GM12864 (cell line): Measurements from ENCODE around the gene PEX13.
"Not testable (repeated sequence)": the region's sequence is repeated elsewhere in the genome, so short reads cannot be mapped to it uniquely, and the experiment has no call there.

ENCODE experiments used
- DNase-seq: peaks from one replicate; pipeline ENCODE4 v3.0.0-alpha.2; 2011; ENCODE audit warnings: low read depth
- H3K4me3 ChIP-seq: 2 replicates; pipeline ENCODE4 v1.5.1; 2011; ENCODE audit warnings: mild to moderate bottlenecking, low read depth, low read length, control low read depth
- CTCF ChIP-seq: IDR thresholded peaks from 2 replicates; pipeline ENCODE4 v1.5.1; 2011; ENCODE audit warnings: low read depth, mild to moderate bottlenecking, moderate library complexity, low read length, control low read depth, inconsistent platforms; ENCODE audit errors: missing control alignments

PEX13 gene

GRCh38 chr2:60977562-60977895 is 40.0 kb upstream of the PEX13 start:
- DNase-seq = no peak
- no peak overlapping the region for H3K4me3 ChIP-seq
- no peak for TF ChIP-seq CTCF

- TF ChIP-seq CTCF = no peak
- no peak overlapping the region for H3K4me3 ChIP-seq
- DNase-seq = no peak
Measured at GRCh38 chr2:60979231-60979630, 38.3 kb upstream of the PEX13 start.

GRCh38 chr2:60980071-60980815 is 37.3 kb upstream of the PEX13 start:
- TF ChIP-seq CTCF = no peak
- no peak for DNase-seq
- no peak overlapping the region for H3K4me3 ChIP-seq

- not testable (repeated sequence) for H3K4me3 ChIP-seq, DNase-seq
Measured at GRCh38 chr2:60982066-60982465, 35.5 kb upstream of the PEX13 start.

GRCh38 chr2:60984720-60985119 is 32.8 kb upstream of the PEX13 start:
- no peak overlapping the region for H3K4me3 ChIP-seq
- no peak for DNase-seq
- TF ChIP-seq CTCF = no peak

- TF ChIP-seq CTCF = no peak
- no peak overlapping the region for H3K4me3 ChIP-seq
- no peak for DNase-seq
Measured at GRCh38 chr2:60987041-60987440, 30.5 kb upstream of the PEX13 start.

GRCh38 chr2:60987656-60988055 is 29.9 kb upstream of the PEX13 start:
- DNase-seq, H3K4me3 ChIP-seq: not testable (repeated sequence)

- TF ChIP-seq CTCF = no peak
- no peak for DNase-seq
Measured at GRCh38 chr2:60989259-60989658, 28.3 kb upstream of the PEX13 start.

More at GRCh38 chr2:60989259-60989658, 28.3 kb upstream of the PEX13 start:
- H3K4me3 ChIP-seq = no peak overlapping the region
